A673 (cell line): ENCODE results near the gene TRPV4. TPM values are rescaled to one million over a fixed set of nuclear protein-coding genes. Genes with fewer than 3 reads are reported as not detected.
A peak's percentile ranks its signal among the peaks of the same experiment; 100 is the strongest.

Experiments used
- BruUV-seq: library from RNA; stranded (reverse); fragments of 400-500 nt; replicated peaks from 2 replicates; lab custom pipeline; 2021; lab: Mats Ljungman, UMichigan
- CTCF ChIA-PET: fragments of 300-600 bp; sonication (Branson Sonifier 250); formaldehyde crosslinking; loops from one replicate; lab custom pipeline; 2022; ENCODE audit warnings: antibody characterized with exemption; lab: Charles Lee
- POLR2A ChIA-PET: fragments of 300-600 bp; sonication (Branson Sonifier 250); formaldehyde crosslinking; loops from one replicate; lab custom pipeline; 2022; ENCODE audit warnings: antibody characterized with exemption; ENCODE audit not compliant: low non-redundant PET; lab: Charles Lee
- DNase-seq: peaks from one replicate; pipeline ENCODE4 v3.0.0-alpha.2; 2015; ENCODE audit warnings: low spot score
- H3K27ac ChIP-seq: fragments of 200-600 bp; sonication (generic); 2 replicates; pipeline ENCODE4 v1.5.1; 2016; ENCODE audit warnings: mixed run types, low read depth, mild to moderate bottlenecking, mixed read lengths, antibody characterized with exemption, low read length; ENCODE audit not compliant: poor library complexity, severe bottlenecking
- H3K27me3 ChIP-seq: fragments of 200-600 bp; sonication (generic); replicated peaks from 2 replicates; pipeline ENCODE4 v1.6.1; 2017; ENCODE audit warnings: mixed run types, low read depth, mild to moderate bottlenecking, mixed read lengths, antibody characterized with exemption, low read length; ENCODE audit not compliant: insufficient read depth, poor library complexity
- H3K36me3 ChIP-seq: fragments of 200-600 bp; sonication (generic); 2 replicates; pipeline ENCODE4 v1.6.1; 2016; ENCODE audit warnings: mixed run types, mild to moderate bottlenecking, mixed read lengths, antibody characterized with exemption, low read length; ENCODE audit not compliant: insufficient read depth, poor library complexity, severe bottlenecking
- H3K4me1 ChIP-seq: fragments of 200-600 bp; sonication (generic); 2 replicates; pipeline ENCODE4 v1.6.1; 2017; ENCODE audit warnings: mixed run types, mild to moderate bottlenecking, mixed read lengths, antibody characterized with exemption, low read length; ENCODE audit not compliant: insufficient read depth, poor library complexity, severe bottlenecking
- H3K4me3 ChIP-seq: fragments of 200-600 bp; sonication (generic); 2 replicates; pipeline ENCODE4 v1.5.1; 2016; ENCODE audit warnings: low read depth, mixed run types, mild to moderate bottlenecking, mixed read lengths, low read length; ENCODE audit not compliant: poor library complexity, severe bottlenecking
- H3K9me3 ChIP-seq: fragments of 200-600 bp; sonication (generic); 2 replicates; pipeline ENCODE4 v1.6.1; 2016; ENCODE audit warnings: mixed run types, low read depth, mild to moderate bottlenecking, mixed read lengths, antibody characterized with exemption, low read length; ENCODE audit not compliant: poor library complexity, severe bottlenecking
- EZH2 ChIP-seq: fragments of 200-600 bp; sonication (generic); IDR thresholded peaks from 2 replicates; pipeline ENCODE4 v1.6.1; 2017; ENCODE audit warnings: borderline replicate concordance, low read depth, mild to moderate bottlenecking, mixed read lengths, antibody characterized with exemption, low read length; ENCODE audit not compliant: poor library complexity, severe bottlenecking
- intact Hi-C: fragments of 100-400 bp; cut with micrococcal nuclease; formaldehyde crosslinking; loops from one replicate; pipeline ENCODE4 v1.10.0; 2022; ENCODE audit not compliant: unreplicated experiment
- total RNA-seq: library from RNA; stranded (reverse); gene quantifications from 2 replicates; pipeline ENCODE4 v1.2.3, GENCODE V29; 2021
- TF ChIP-seq, protein P1 (sequence below): fragments of 300-800, 200-600 bp; sonication (generic); conservative IDR thresholded peaks from 2 replicates; pipeline ENCODE4 v1.5.1; 2017; ENCODE audit warnings: low read depth, mild to moderate bottlenecking, antibody characterized with exemption, low read length, moderate library complexity, mixed read lengths

The TRPV4 gene
- total RNA-seq, 1 experiment from 2014 or later, result 0.11 TPM

DNA sequence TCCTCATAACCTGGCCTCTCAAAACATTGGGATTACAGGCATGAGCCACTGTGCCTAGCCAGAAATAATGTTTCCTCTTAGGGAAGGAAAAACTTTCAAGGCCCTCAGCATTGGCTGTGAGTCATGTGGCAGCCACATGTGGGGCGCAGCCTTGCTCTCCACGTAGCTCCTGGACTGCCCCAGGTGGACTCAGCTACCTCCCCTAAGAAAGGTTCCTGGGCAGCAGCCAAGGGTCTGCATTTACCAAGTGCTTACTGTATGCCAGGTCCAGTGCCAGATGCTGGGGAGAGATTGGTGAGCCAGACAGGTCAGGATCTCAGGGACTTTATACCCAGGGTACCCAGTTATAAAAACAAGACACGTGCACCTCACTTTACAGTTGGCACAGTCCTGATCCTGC lies 3.7 kb upstream of the TRPV4 start:
- Histone ChIP-seq H3K27ac (no peak overlapping the region), H3K4me3 (no peak overlapping the region), H3K9me3 (no peaks in the 10 kb centered on the region), H3K4me1 (no peaks in the 10 kb centered on the region), H3K36me3 (no peaks in the 10 kb centered on the region), H3K27me3 (no peaks in the 10 kb centered on the region)
- TF ChIP-seq, protein P1, sequence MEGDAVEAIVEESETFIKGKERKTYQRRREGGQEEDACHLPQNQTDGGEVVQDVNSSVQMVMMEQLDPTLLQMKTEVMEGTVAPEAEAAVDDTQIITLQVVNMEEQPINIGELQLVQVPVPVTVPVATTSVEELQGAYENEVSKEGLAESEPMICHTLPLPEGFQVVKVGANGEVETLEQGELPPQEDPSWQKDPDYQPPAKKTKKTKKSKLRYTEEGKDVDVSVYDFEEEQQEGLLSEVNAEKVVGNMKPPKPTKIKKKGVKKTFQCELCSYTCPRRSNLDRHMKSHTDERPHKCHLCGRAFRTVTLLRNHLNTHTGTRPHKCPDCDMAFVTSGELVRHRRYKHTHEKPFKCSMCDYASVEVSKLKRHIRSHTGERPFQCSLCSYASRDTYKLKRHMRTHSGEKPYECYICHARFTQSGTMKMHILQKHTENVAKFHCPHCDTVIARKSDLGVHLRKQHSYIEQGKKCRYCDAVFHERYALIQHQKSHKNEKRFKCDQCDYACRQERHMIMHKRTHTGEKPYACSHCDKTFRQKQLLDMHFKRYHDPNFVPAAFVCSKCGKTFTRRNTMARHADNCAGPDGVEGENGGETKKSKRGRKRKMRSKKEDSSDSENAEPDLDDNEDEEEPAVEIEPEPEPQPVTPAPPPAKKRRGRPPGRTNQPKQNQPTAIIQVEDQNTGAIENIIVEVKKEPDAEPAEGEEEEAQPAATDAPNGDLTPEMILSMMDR, result no peak
- no peak for TF ChIP-seq EZH2
- intact Hi-C loops, result no loop called here
- BruUV-seq, result no TSS peak
- DNase-seq, result no peak
- ChIA-PET POLR2A (no interaction called here), CTCF (no interaction called here)

GRCh38 chr12:109835827-109836226 lies 2.6 kb upstream of the TRPV4 start:
- no TSS peak for BruUV-seq
- no peak overlapping the region for H3K4me3 ChIP-seq
- H3K4me1 ChIP-seq, result no peaks in the 10 kb centered on the region
- POLR2A ChIA-PET, result no interaction called here
- intact Hi-C loops, result no loop called here
- no peaks in the 10 kb centered on the region for H3K36me3 ChIP-seq
- no peak overlapping the region for H3K27ac ChIP-seq
- TF ChIP-seq, protein P1, result no peak
- no peak for TF ChIP-seq EZH2
- H3K27me3 ChIP-seq, result no peaks in the 10 kb centered on the region
- H3K9me3 ChIP-seq, result no peaks in the 10 kb centered on the region
- CTCF ChIA-PET, result no interaction called here
- no peak for DNase-seq

- intact Hi-C loops, result no loop called here
- Histone ChIP-seq H3K27ac (no peak overlapping the region), H3K27me3 (no peaks in the 10 kb centered on the region), H3K4me1 (no peaks in the 10 kb centered on the region), H3K4me3 (peak overlapping the region; percentile 49), H3K9me3 (no peaks in the 10 kb centered on the region), H3K36me3 (no peaks in the 10 kb centered on the region)
- POLR2A ChIA-PET, result no interaction called here
- TF ChIP-seq, protein P1, result no peak
- no peak for TF ChIP-seq EZH2
- CTCF ChIA-PET, result no interaction called here
- no peak for DNase-seq
- no TSS peak for BruUV-seq
Observed at GRCh38 chr12:109832541-109833306, 474 bp downstream of the TRPV4 start.
